Erythroblast (primary cell): ENCODE data around the gene ACADVL.

Experiments used
- DNase-seq, 2 experiments: peaks; one replicate each; lab custom pipeline; 2025; lab: John Stamatoyannopoulos, UW
- GATA1 ChIP-seq: IDR thresholded peaks from 2 replicates; pipeline ENCODE4 v1.6.1; 2011; ENCODE audit warnings: low read depth, mild to moderate bottlenecking, control low read depth, low read length, moderate library complexity
- POLR2A ChIP-seq: IDR thresholded peaks from 2 replicates; pipeline ENCODE4 v1.6.1; 2011; ENCODE audit warnings: mild to moderate bottlenecking, low read length

ACADVL gene

GRCh38 chr17:7216242-7217112 lies 3.3 kb upstream of the ACADVL start:
- no peak for TF ChIP-seq POLR2A

GRCh38 chr17:7217113-7217987 lies 2.4 kb upstream of the ACADVL start:
- TF ChIP-seq GATA1 (no peak), POLR2A (no peak)
- DNase-seq, result peak; percentile 56 to 61

More at GRCh38 chr17:7216242-7217112, 3.3 kb upstream of the ACADVL start:
- no peak for DNase-seq

GRCh38 chr17:7218166-7218565 lies 1.6 kb upstream of the ACADVL start:
- TF ChIP-seq POLR2A, result peak; percentile 15
- TF ChIP-seq GATA1, result no peak
- DNase-seq, result no peak

GRCh38 chr17:7218758-7219157 lies 980 bp upstream of the ACADVL start:
- no peak for DNase-seq
- TF ChIP-seq POLR2A, result no peak
- no peak for TF ChIP-seq GATA1

- no peak for DNase-seq
- TF ChIP-seq POLR2A, result no peak
- no peak for TF ChIP-seq GATA1
Measured at GRCh38 chr17:7219229-7219811, 418 bp upstream of the ACADVL start.

GRCh38 chr17:7220593-7221277 lies 997 bp downstream of the ACADVL start:
- DNase-seq, result peak; percentile 78 to 81
- no peak for TF ChIP-seq GATA1
- TF ChIP-seq POLR2A, result no peak

GRCh38 chr17:7221278-7222092 lies 1.7 kb downstream of the ACADVL start:
- no peak for DNase-seq
- no peak for TF ChIP-seq GATA1
- peak; percentile 36 for TF ChIP-seq POLR2A

- no peak for DNase-seq
- peak; percentile 32 for TF ChIP-seq POLR2A
- no peak for TF ChIP-seq GATA1
Measured at GRCh38 chr17:7222093-7222971, 2.6 kb downstream of the ACADVL start.

GRCh38 chr17:7222972-7223292 lies 3.2 kb downstream of the ACADVL start:
- no peak for DNase-seq
- TF ChIP-seq GATA1 (no peak), POLR2A (peak; percentile 22)

GRCh38 chr17:7223375-7223774 lies 3.6 kb downstream of the ACADVL start:
- TF ChIP-seq GATA1 (no peak), POLR2A (no peak)
- no peak for DNase-seq

- DNase-seq, result no peak
- no peak for TF ChIP-seq GATA1
- no peak for TF ChIP-seq POLR2A
Measured at GRCh38 chr17:7224110-7224509, 4.4 kb downstream of the ACADVL start.

- no peak for DNase-seq
- no peak for TF ChIP-seq POLR2A
- TF ChIP-seq GATA1, result no peak
Measured at GRCh38 chr17:7224661-7225111, 4.9 kb downstream of the ACADVL start.
